ENCODE data around the gene RAB35. TPM values are rescaled to one million over a fixed set of nuclear protein-coding genes. Genes with fewer than 3 reads are reported as not detected.

RAB35 gene
- total and polyA plus RNA-seq, 2 experiments from 2014 or later, result 22.6 to 24.0 TPM

DNA sequence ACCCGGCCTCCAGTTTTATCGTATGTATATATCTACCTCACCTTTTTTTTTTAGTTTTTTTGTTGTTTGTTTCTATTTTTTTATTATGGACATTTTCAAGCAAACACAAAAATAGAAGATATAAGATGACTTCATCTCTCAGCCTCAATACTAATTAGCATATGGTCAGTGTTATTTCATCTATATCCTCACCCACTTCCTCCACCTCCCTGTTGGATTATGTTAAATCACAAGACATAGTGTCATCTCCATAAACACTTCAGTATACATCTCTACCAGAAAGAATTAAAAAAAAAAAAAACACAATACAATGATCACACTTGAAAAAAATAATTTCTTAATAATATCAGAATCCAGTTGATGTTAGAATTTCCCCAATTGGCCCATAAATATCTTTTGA is 34.9 kb downstream of the RAB35 start:
- no peak for TF ChIP-seq EZH2 (IDR thresholded peaks at IDR 0.05; ENCODE audit: borderline replicate concordance)
- TF ChIP-seq EZH2phosphoT487 (IDR thresholded peaks at IDR 0.05; ENCODE audit: low read depth, severe bottlenecking, unreplicated experiment), result no peak
- TF ChIP-seq, protein P1, sequence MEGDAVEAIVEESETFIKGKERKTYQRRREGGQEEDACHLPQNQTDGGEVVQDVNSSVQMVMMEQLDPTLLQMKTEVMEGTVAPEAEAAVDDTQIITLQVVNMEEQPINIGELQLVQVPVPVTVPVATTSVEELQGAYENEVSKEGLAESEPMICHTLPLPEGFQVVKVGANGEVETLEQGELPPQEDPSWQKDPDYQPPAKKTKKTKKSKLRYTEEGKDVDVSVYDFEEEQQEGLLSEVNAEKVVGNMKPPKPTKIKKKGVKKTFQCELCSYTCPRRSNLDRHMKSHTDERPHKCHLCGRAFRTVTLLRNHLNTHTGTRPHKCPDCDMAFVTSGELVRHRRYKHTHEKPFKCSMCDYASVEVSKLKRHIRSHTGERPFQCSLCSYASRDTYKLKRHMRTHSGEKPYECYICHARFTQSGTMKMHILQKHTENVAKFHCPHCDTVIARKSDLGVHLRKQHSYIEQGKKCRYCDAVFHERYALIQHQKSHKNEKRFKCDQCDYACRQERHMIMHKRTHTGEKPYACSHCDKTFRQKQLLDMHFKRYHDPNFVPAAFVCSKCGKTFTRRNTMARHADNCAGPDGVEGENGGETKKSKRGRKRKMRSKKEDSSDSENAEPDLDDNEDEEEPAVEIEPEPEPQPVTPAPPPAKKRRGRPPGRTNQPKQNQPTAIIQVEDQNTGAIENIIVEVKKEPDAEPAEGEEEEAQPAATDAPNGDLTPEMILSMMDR (IDR thresholded peaks at IDR 0.05; ENCODE audit: poor library complexity), result no peak
- H3K27ac ChIP-seq, result no peak overlapping the region
- H3K4me2 ChIP-seq, result no peak overlapping the region
- no peaks in the 10 kb centered on the region for H3K9me3 ChIP-seq (ENCODE audit: low read depth)
- H3K4me3 ChIP-seq, result no peak overlapping the region
- no peak overlapping the region for H2AFZ ChIP-seq
- H3K4me1 ChIP-seq (ENCODE audit: insufficient read depth), result peaks cover 11% of the 10 kb centered on the region
- H4K20me1 ChIP-seq (ENCODE audit: insufficient read depth, poor library complexity, severe bottlenecking), result no peaks in the 10 kb centered on the region
- WGBS (ENCODE audit: low lambda C conversion rate, missing lambda C conversion rate), result 100% methylated on average over 2 of the region's 2 CpGs
- no peaks in the 10 kb centered on the region for H3K36me3 ChIP-seq (replicated peaks; ENCODE audit: insufficient read depth, low read depth)
- H3K27me3 ChIP-seq, result no peaks in the 10 kb centered on the region
- no peaks in the 10 kb centered on the region for H3K79me2 ChIP-seq
- DNase-seq (ENCODE audit: low spot score), result no peak
- H3K9me2 ChIP-seq (replicated peaks; ENCODE audit: insufficient read depth), result no peaks in the 10 kb centered on the region

DNA sequence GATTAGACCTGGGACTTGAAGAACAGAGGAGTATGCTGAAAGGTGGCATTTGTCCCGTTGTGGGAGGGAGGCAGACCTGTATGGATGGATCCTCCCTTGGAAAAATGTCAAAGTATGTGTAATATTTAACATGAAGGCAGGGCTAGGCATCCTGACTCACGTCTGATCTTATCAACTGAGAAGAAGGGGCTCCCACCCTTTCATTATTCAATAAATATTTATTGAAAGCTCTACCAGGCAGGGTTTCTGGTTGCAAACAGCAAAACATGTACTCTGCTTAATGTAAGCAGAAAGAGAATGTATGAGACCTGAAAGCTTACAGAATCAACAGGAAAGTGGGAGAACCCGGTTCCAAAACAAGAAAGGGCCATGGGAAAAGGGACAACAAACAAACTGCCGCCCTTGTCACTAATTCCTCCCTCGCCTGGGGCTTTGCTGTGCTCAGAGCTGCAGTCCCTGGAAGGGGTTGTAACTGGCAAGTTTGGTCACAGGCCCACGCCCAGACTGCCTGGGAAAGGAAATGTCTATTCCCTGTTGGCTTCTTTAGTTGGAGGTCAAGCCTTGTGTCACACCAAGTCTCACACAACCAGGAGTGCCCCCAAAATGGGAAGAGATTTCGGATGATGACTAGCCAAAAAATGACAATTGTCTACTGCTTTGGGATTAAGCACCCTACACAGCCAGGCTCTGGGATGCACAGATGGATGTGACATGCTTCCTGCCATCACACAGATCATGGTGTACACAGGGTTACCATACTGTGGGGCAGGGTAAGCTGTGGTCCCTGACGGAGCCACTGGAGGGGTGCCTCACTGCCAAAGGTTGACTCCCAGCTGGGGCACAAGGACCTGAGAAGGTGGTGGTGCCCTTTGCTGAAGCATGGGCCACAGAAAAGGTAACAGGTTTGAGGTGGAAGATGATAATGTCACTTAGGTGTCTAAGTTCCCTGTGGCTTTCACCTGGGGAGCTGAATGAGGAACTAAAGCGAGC is 36.8 kb downstream of the RAB35 start:
- Histone ChIP-seq H3K36me3 (replicated peaks; ENCODE audit: insufficient read depth, low read depth) (no peaks in the 10 kb centered on the region), H3K4me1 (ENCODE audit: insufficient read depth) (peaks cover 11% of the 10 kb centered on the region), H3K27me3 (no peaks in the 10 kb centered on the region), H2AFZ (no peak overlapping the region), H4K20me1 (ENCODE audit: insufficient read depth, poor library complexity, severe bottlenecking) (no peaks in the 10 kb centered on the region), H3K27ac (peak overlapping the region; percentile 17), H3K9me3 (ENCODE audit: low read depth) (no peaks in the 10 kb centered on the region), H3K4me2 (no peak overlapping the region), H3K9me2 (replicated peaks; ENCODE audit: insufficient read depth) (no peaks in the 10 kb centered on the region), H3K4me3 (no peak overlapping the region), H3K79me2 (no peaks in the 10 kb centered on the region)
- TF ChIP-seq EZH2phosphoT487 (IDR thresholded peaks at IDR 0.05; ENCODE audit: low read depth, severe bottlenecking, unreplicated experiment) (no peak), EZH2 (IDR thresholded peaks at IDR 0.05; ENCODE audit: borderline replicate concordance) (no peak)
- 54% methylated on average over 9 of the region's 9 CpGs for WGBS (ENCODE audit: low lambda C conversion rate, missing lambda C conversion rate)
- DNase-seq (ENCODE audit: low spot score), result no peak

DNA sequence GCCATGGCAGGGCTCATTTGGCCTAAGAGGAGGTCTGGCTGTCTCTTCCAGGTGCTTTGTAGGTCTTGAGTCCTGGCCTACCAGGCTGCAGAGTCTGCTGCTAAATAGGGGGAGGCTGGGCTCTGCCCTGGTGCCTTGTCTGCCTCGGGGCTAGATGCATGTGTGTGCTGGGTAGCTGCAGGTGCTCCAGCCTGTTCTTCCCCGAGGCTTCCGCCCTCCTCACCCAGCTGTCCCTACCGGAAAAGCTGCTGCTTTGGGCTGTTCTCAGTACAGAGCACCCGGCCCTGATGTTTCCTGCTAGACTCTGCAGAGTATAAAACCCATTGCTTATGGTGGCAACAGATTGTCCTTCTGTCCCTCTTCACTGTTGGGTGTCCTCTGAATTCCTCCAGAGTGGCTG is 37.7 kb downstream of the RAB35 start:
- H2AFZ ChIP-seq, result no peak overlapping the region
- WGBS (ENCODE audit: low lambda C conversion rate, missing lambda C conversion rate), result 64% methylated on average over 5 of the region's 5 CpGs
- H3K4me3 ChIP-seq, result no peak overlapping the region
- DNase-seq (ENCODE audit: low spot score), result no peak
- H3K79me2 ChIP-seq, result no peaks in the 10 kb centered on the region
- H3K9me3 ChIP-seq (ENCODE audit: low read depth), result no peaks in the 10 kb centered on the region
- H3K36me3 ChIP-seq (replicated peaks; ENCODE audit: insufficient read depth, low read depth), result no peaks in the 10 kb centered on the region
- TF ChIP-seq, protein P1 (IDR thresholded peaks at IDR 0.05; ENCODE audit: poor library complexity), result no peak
- TF ChIP-seq EZH2phosphoT487 (IDR thresholded peaks at IDR 0.05; ENCODE audit: low read depth, severe bottlenecking, unreplicated experiment) (no peak), EZH2 (IDR thresholded peaks at IDR 0.05; ENCODE audit: borderline replicate concordance) (no peak)
- H3K4me1 ChIP-seq (ENCODE audit: insufficient read depth), result peaks cover 11% of the 10 kb centered on the region
- H4K20me1 ChIP-seq (ENCODE audit: insufficient read depth, poor library complexity, severe bottlenecking), result no peaks in the 10 kb centered on the region
- H3K27me3 ChIP-seq, result no peaks in the 10 kb centered on the region
- no peaks in the 10 kb centered on the region for H3K9me2 ChIP-seq (replicated peaks; ENCODE audit: insufficient read depth)
- no peak overlapping the region for H3K4me2 ChIP-seq
- H3K27ac ChIP-seq, result peak overlapping the region; percentile 17

DNA sequence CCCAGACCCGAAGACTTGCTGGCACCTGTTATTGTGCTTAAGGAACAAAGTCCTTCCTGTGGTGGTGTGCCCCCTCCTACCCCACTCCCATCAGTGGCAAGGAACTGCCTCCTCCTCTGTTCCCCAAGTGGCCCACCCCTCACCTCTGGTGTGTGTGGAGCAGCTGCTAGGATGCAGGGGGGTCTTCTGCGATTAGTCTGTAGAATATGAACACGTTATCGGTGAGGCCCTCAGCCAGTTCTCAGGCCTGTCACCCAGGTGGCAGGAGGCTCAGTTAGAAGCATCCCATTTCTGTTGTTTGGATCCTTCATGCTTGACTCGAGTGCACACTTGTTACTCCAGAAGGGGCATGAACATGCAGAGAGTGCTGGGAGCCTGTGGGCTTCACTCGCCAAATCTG is 39.3 kb downstream of the RAB35 start:
- TF ChIP-seq EZH2phosphoT487 (IDR thresholded peaks at IDR 0.05; ENCODE audit: low read depth, severe bottlenecking, unreplicated experiment), result no peak
- no peak for TF ChIP-seq EZH2 (IDR thresholded peaks at IDR 0.05; ENCODE audit: borderline replicate concordance)
- TF ChIP-seq, protein P1 (IDR thresholded peaks at IDR 0.05; ENCODE audit: poor library complexity), result no peak
- Histone ChIP-seq H3K4me1 (ENCODE audit: insufficient read depth) (peaks cover 11% of the 10 kb centered on the region), H3K27me3 (no peaks in the 10 kb centered on the region), H3K4me2 (no peak overlapping the region), H3K9me2 (replicated peaks; ENCODE audit: insufficient read depth) (no peaks in the 10 kb centered on the region), H2AFZ (no peak overlapping the region), H3K4me3 (no peak overlapping the region), H3K36me3 (replicated peaks; ENCODE audit: insufficient read depth, low read depth) (no peaks in the 10 kb centered on the region), H3K79me2 (no peaks in the 10 kb centered on the region), H3K27ac (no peak overlapping the region), H4K20me1 (ENCODE audit: insufficient read depth, poor library complexity, severe bottlenecking) (no peaks in the 10 kb centered on the region), H3K9me3 (ENCODE audit: low read depth) (no peaks in the 10 kb centered on the region)
- no peak for DNase-seq (ENCODE audit: low spot score)
- 94% methylated on average over 6 of the region's 6 CpGs for WGBS (ENCODE audit: low lambda C conversion rate, missing lambda C conversion rate)
